Neural cell (in vitro differentiated cells): ENCODE results near the gene S100A11. TPM values are rescaled to one million over a fixed set of nuclear protein-coding genes. Genes with fewer than 3 reads are reported as not detected.

ENCODE experiments used
- H2AFZ ChIP-seq: fragments of 200-600, 300-800 bp; sonication (generic), shearing (Covaris generic); 2 replicates; pipeline ENCODE4 v1.6.0; 2014; ENCODE audit warnings: low read depth, mild to moderate bottlenecking, antibody characterized with exemption, low read length, moderate library complexity
- H3F3A ChIP-seq: fragments of 200-600 bp; shearing (Covaris generic); 2 replicates; pipeline ENCODE4 v1.6.1; 2016; ENCODE audit warnings: mild to moderate bottlenecking, moderate library complexity, mixed read lengths, antibody characterized with exemption, low read length; ENCODE audit not compliant: insufficient read depth, poor library complexity, severe bottlenecking
- H3K27ac ChIP-seq: fragments of 200-600, 300-800 bp; sonication (generic), shearing (Covaris generic); 2 replicates; pipeline ENCODE4 v1.5.1; 2014; ENCODE audit warnings: mild to moderate bottlenecking, low read length, moderate library complexity
- H3K27me3 ChIP-seq: fragments of 300-800, 200-600 bp; sonication (generic), shearing (Covaris generic); 2 replicates; pipeline ENCODE4 v1.6.0; 2014; ENCODE audit warnings: mild to moderate bottlenecking, low read depth, low read length, moderate library complexity; ENCODE audit not compliant: insufficient read depth
- H3K36me3 ChIP-seq: fragments of 300-800, 200-600 bp; sonication (generic), shearing (Covaris generic); 2 replicates; pipeline ENCODE4 v1.5.1; 2014; ENCODE audit warnings: mild to moderate bottlenecking, antibody characterized with exemption, low read length, moderate library complexity; ENCODE audit not compliant: insufficient read depth
- H3K4me2 ChIP-seq: fragments of 300-800, 200-600 bp; sonication (generic), shearing (Covaris generic); 2 replicates; pipeline ENCODE4 v1.6.0; 2014; ENCODE audit warnings: mild to moderate bottlenecking, low read length
- H3K4me3 ChIP-seq: fragments of 300-800, 200-600 bp; sonication (generic), shearing (Covaris generic); 2 replicates; pipeline ENCODE4 v1.5.1; 2014; ENCODE audit warnings: mild to moderate bottlenecking, low read length, moderate library complexity
- H3K79me2 ChIP-seq: fragments of 200-600 bp; shearing (Covaris generic); replicated peaks from 2 replicates; pipeline ENCODE4 v1.6.0; 2014; ENCODE audit warnings: mild to moderate bottlenecking, low read length, moderate library complexity; ENCODE audit not compliant: insufficient read depth
- H3K9ac ChIP-seq: fragments of 300-800, 200-600 bp; sonication (generic), shearing (Covaris generic); 2 replicates; pipeline ENCODE4 v1.6.1; 2016; ENCODE audit warnings: mild to moderate bottlenecking, low read length, mixed read lengths
- H3K9me2 ChIP-seq: fragments of 200-600 bp; shearing (Covaris generic); 2 replicates; pipeline ENCODE4 v1.6.1; 2016; ENCODE audit warnings: mild to moderate bottlenecking, low read length, mixed read lengths; ENCODE audit not compliant: insufficient read depth
- H3K9me3 ChIP-seq: fragments of 200-600, 300-800 bp; sonication (generic), shearing (Covaris generic); 2 replicates; pipeline ENCODE4 v1.6.1; 2016; ENCODE audit warnings: mild to moderate bottlenecking, mixed run types, low read length, moderate library complexity, mixed read lengths
- H4K20me1 ChIP-seq: fragments of 200-600 bp; shearing (Covaris generic); 2 replicates; pipeline ENCODE4 v1.6.1; 2016; ENCODE audit warnings: mild to moderate bottlenecking, mixed run types; ENCODE audit not compliant: insufficient read depth
- EP300 ChIP-seq: fragments of 450-650 bp; conservative IDR thresholded peaks from 2 replicates; pipeline ENCODE4 v1.6.1; 2014; ENCODE audit warnings: antibody characterized with exemption, mild to moderate bottlenecking, moderate library complexity; ENCODE audit not compliant: poor library complexity, severe bottlenecking
- EZH2 ChIP-seq: fragments of 200-600, 300-800 bp; shearing (Covaris generic), sonication (generic); IDR thresholded peaks from 2 replicates; pipeline ENCODE4 v1.6.1; 2014; ENCODE audit warnings: antibody characterized with exemption, low read length, borderline replicate concordance, mild to moderate bottlenecking; ENCODE audit not compliant: insufficient read depth, poor library complexity, severe bottlenecking
- MXI1 ChIP-seq: fragments of 450-650 bp; conservative IDR thresholded peaks from 2 replicates; pipeline ENCODE4 v1.6.1; 2014; ENCODE audit warnings: antibody characterized with exemption, mild to moderate bottlenecking; ENCODE audit not compliant: poor library complexity, severe bottlenecking
- POLR2AphosphoS5 ChIP-seq: IDR thresholded peaks from 2 replicates; pipeline ENCODE4 v1.6.1; 2012
- RAD21 ChIP-seq: fragments of 450-650 bp; conservative IDR thresholded peaks from 2 replicates; pipeline ENCODE4 v1.6.1; 2014; ENCODE audit warnings: antibody characterized with exemption, mild to moderate bottlenecking, moderate library complexity
- SMC3 ChIP-seq: fragments of 450-650 bp; conservative IDR thresholded peaks from 2 replicates; pipeline ENCODE4 v1.6.1; 2014; ENCODE audit warnings: antibody characterized with exemption, mild to moderate bottlenecking, moderate library complexity; ENCODE audit not compliant: poor library complexity
- TAF1 ChIP-seq: IDR thresholded peaks from 2 replicates; pipeline ENCODE4 v1.6.1; 2012; ENCODE audit warnings: low read depth
- polyA plus RNA-seq: library from polyadenylated mRNA; depleted of rRNA; stranded (reverse); fragments of >200 nt; gene quantifications from 2 replicates; pipeline ENCODE4 v1.2.3, GENCODE V29; 2014
- TF ChIP-seq, protein P1 (sequence below): fragments of 450-650 bp; IDR thresholded peaks from 2 replicates; pipeline ENCODE4 v1.5.1; 2014; ENCODE audit warnings: antibody characterized with exemption, mild to moderate bottlenecking, moderate library complexity; ENCODE audit not compliant: poor library complexity, severe bottlenecking
- TF ChIP-seq, protein P2 (sequence below): IDR thresholded peaks from 2 replicates; pipeline ENCODE4 v1.6.1; 2012; ENCODE audit warnings: borderline replicate concordance

S100A11 gene
- polyA plus RNA-seq, 1 donor from 2014 or later = not detected

DNA sequence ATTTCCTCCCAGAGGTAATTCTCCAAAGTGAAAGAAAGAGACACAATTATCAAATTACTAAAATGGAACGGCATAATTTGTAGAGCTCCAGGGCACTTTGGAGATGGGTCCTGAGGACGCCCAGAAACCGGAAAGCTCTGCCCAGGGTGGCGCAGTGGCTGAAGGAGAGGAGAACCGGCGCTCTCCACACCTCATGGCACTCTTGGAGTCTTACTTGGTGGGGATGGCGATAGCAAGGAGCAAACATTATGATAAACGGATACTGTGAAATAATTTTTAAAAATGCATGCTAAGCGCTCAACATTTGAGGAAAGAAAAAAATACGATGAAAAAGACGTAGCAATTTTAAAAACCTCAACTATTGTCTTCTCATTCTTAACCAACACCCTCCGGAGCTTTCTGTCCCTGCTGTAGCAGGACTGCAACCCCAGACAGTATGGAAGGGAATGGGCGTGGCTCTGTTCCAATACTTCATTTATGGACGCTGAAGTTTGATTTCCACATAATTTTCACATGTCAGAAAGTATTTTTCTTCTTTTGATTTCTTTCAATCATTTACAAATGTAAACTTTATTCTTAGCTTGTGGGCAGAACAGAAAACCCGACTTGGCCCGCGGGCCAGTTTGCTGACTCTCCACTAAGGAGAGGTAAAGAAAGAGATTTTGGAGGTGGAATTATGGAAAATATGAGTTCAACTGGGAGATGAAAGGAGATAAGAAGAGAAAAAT lies 1.1 kb downstream of the S100A11 start:
- Histone ChIP-seq H3K36me3 (no peaks in the 10 kb centered on the region), H3K9ac (no peak overlapping the region), H3F3A (no peaks in the 10 kb centered on the region), H3K4me3 (no peak overlapping the region), H3K79me2 (no peaks in the 10 kb centered on the region), H2AFZ (no peak overlapping the region), H3K27me3 (peaks cover 40% of the 10 kb centered on the region), H3K4me2 (no peak overlapping the region), H3K9me3 (no peaks in the 10 kb centered on the region), H3K27ac (no peak overlapping the region), H3K9me2 (no peaks in the 10 kb centered on the region), H4K20me1 (no peaks in the 10 kb centered on the region)
- TF ChIP-seq POLR2AphosphoS5 = no peak
- no peak for TF ChIP-seq EP300
- TF ChIP-seq TAF1 = no peak
- no peak for TF ChIP-seq EZH2
- no peak for TF ChIP-seq SMC3
- no peak for TF ChIP-seq RAD21
- TF ChIP-seq, protein P1, sequence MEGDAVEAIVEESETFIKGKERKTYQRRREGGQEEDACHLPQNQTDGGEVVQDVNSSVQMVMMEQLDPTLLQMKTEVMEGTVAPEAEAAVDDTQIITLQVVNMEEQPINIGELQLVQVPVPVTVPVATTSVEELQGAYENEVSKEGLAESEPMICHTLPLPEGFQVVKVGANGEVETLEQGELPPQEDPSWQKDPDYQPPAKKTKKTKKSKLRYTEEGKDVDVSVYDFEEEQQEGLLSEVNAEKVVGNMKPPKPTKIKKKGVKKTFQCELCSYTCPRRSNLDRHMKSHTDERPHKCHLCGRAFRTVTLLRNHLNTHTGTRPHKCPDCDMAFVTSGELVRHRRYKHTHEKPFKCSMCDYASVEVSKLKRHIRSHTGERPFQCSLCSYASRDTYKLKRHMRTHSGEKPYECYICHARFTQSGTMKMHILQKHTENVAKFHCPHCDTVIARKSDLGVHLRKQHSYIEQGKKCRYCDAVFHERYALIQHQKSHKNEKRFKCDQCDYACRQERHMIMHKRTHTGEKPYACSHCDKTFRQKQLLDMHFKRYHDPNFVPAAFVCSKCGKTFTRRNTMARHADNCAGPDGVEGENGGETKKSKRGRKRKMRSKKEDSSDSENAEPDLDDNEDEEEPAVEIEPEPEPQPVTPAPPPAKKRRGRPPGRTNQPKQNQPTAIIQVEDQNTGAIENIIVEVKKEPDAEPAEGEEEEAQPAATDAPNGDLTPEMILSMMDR = no peak
- no peak for TF ChIP-seq MXI1
- TF ChIP-seq, protein P2, sequence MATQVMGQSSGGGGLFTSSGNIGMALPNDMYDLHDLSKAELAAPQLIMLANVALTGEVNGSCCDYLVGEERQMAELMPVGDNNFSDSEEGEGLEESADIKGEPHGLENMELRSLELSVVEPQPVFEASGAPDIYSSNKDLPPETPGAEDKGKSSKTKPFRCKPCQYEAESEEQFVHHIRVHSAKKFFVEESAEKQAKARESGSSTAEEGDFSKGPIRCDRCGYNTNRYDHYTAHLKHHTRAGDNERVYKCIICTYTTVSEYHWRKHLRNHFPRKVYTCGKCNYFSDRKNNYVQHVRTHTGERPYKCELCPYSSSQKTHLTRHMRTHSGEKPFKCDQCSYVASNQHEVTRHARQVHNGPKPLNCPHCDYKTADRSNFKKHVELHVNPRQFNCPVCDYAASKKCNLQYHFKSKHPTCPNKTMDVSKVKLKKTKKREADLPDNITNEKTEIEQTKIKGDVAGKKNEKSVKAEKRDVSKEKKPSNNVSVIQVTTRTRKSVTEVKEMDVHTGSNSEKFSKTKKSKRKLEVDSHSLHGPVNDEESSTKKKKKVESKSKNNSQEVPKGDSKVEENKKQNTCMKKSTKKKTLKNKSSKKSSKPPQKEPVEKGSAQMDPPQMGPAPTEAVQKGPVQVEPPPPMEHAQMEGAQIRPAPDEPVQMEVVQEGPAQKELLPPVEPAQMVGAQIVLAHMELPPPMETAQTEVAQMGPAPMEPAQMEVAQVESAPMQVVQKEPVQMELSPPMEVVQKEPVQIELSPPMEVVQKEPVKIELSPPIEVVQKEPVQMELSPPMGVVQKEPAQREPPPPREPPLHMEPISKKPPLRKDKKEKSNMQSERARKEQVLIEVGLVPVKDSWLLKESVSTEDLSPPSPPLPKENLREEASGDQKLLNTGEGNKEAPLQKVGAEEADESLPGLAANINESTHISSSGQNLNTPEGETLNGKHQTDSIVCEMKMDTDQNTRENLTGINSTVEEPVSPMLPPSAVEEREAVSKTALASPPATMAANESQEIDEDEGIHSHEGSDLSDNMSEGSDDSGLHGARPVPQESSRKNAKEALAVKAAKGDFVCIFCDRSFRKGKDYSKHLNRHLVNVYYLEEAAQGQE = no peak

DNA sequence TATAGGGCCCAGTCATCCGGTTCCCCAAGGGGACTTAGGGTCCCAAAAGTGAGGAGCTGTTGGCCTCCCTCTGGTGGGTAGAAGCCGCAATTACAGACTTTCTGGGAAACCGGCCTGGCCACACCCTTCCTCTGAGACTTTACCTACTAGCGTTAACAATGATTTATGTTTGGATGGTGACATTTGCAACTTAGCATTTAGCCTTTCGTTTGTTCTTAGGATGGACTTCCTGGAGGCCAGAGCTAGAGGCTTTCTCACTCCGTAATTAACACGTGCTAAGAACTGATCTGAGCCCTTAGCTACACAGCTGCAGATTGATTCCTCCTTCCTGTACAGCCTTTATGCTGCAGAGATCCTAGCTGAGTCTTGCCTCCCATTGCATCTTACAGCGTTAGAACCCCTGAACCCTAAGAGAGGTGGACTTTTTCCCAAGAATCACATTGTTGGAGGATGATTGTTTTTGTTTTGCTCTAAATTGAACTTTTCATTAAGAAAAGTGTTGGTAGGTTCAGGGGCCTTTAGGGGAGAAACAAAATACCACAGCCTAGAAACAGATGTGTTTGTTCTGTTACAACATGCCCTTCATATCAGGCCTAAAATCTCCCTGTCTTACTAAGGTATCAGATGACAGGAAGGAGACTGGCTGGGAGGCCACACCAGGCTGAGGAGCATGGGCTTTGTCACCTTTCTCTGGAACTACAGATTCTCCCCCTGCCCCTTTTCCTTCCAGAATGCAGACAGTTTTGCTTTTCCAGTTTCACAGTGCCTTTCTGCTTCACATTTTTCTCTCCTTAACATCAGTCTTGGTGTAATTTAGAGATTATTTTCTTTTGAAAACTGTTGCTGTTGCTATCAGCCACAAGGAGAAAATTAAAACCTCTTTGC lies 1.9 kb downstream of the S100A11 start:
- Histone ChIP-seq H3K9me3 (no peaks in the 10 kb centered on the region), H3K79me2 (no peaks in the 10 kb centered on the region), H3K4me2 (no peak overlapping the region), H3K9ac (no peak overlapping the region), H3K36me3 (no peaks in the 10 kb centered on the region), H4K20me1 (no peaks in the 10 kb centered on the region), H3K4me3 (no peak overlapping the region), H3K27ac (no peak overlapping the region), H3F3A (no peaks in the 10 kb centered on the region), H3K27me3 (peaks cover 36% of the 10 kb centered on the region), H3K9me2 (no peaks in the 10 kb centered on the region), H2AFZ (no peak overlapping the region)
- TF ChIP-seq RAD21 (no peak), EP300 (no peak), SMC3 (no peak)
- TF ChIP-seq, protein P2 = no peak
- TF ChIP-seq, protein P1 = no peak
